Measurements from ENCODE around the gene UBE2J2.
A peak's percentile ranks its signal among the peaks of the same experiment; 100 is the strongest.
"Not testable (repeated sequence)": the region's sequence is repeated elsewhere in the genome, so short reads cannot be mapped to it uniquely, and the experiment has no call there.

Gene UBE2J2

DNA sequence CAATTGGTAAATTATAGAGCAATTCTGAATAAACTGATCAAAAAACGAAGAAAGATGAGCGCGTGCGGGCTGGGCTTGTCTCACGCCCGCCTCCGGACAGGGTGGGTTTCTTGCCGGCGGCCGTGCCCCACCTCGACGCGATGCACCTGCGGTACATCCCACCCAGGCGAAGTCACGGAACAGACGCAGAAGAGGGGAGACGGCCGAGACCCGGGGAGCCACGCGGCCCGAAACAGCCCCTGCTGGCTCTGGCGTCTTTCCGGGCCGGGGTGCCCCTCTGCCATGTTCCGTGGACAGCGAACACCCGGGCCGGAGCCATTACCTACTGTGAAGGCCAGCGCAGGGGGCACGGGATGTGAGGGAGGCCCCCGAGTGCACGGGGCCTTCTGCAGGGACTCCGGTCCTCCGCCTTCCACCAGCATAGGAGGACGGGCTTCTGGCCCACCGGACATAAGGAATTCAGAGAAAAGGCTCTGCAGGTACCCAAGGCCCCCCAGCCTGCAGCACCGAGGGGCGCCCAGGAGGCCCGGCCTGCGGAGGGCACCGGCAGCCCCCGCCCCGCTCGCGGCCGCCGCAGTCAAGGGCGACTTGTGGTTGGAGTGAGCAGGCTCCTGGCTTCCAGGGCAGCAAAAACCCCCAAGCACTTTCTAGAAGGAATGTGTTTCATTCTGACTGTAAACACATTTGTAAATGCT lies 19.5 kb downstream of the UBE2J2 start:
- no peak for DNase-seq

DNA sequence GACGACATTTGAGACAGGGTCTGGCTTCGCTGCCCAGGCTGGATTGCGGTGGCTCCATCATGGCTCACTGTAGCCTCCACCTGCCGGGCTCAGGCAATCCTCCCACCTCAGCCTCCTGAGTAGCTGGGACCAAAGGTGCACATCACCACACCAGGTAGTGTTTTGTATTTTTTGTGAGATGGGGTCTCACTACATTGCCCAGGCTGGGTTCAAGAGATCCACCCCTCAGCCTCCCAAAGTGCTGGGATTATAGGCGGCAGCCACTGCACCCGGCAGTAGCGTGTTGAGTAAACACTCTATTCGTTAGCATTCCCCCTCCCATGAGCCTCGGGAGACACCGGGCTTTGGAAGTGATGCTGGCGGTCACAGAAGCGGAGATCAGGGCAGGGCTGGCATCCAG lies 20.3 kb downstream of the UBE2J2 start:
- DNase-seq, result no peak

DNA sequence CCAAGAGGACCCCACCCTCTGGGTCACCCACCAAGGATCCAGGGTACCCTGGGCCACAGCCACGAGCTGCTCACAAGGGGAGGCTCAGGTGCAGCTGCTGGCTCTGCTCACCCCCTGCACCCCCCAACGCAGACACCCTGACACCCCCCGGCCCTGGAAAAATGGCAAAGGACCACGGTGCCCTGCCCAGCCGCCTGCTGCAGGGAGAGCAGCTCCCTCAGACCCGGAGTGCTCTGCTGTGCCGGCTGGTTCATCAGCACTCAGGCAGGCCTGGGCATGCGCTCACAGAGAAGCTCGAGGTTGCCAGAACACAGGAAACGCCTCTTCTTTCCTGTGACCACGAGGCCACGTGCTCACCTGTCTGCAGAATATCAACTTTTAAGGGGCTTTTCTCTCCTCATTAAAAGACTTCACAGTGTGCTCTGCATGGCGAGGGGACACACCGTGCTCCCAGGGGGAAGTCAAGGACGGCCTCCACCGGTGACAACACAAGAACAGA lies 22.8 kb downstream of the UBE2J2 start:
- DNase-seq, result peak; percentile 81

DNA sequence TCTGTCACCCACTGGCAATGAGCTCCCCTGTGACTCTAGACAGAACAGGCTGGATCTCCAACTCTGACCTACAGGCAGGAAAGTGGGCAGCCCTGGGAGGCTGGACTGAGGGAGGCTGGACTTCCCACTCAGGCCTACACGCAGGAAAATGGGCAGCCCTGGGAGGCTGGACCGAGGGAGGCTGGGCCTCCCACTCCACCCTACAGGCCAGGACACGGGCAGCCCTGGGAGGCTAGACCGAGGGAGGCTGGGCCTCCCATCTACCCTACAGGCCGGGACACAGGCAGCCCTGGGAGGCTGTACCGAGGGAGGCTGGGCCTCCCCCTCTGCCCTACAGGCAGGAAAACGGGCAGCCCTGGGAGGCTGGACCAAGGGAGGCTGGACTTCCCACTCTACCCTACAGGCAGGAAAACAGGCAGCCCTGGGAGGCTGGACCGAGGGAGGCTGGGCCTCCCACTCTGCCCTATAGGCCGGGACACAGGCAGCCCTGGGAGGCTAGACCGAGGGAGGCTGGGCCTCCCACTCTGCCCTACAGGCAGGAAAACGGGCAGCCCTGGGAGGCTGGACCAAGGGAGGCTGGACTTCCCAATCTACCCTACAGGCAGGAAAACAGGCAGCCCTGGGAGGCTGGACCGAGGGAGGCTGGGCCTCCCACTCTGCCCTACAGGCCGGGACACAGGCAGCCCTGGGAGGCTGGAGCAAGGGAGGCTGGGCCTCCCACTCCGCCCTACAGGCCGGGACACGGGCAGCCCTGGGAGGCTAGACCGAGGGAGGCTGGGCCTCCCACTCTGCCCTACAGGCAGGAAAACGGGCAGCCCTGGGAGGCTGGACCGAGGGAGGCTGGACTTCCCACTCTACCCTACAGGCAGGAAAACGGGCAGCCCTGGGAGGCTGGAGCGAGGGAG lies 25.4 kb downstream of the UBE2J2 start:
- not testable (repeated sequence) for DNase-seq

DNA sequence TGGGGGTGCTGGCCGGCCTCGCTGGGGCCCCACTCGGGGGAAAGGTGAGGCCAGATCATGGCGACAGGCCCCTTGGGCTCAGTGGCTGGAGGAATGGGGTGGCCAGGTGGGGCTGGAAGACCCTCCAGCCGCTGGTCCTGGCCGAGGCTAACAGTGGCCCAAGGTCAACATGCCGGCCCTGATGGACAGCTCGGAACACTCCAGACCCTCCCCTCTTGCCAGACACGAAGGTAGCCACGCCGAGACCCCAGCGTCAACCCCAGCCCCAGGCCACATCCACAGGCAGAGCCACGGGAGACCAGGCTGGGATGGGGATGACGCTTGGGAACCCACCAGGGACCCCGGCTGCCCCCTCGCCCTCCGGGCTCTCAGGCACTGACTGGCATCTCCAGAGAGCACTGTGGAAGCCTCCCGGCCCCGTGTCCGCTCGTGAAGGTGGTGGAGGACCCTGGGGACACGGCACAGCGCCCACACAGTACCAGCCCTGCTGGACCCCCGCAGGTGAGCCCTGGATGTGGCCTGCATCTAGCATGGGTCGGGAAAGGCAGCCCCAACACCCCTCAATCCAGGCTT lies 26.2 kb downstream of the UBE2J2 start:
- no peak for DNase-seq

DNA sequence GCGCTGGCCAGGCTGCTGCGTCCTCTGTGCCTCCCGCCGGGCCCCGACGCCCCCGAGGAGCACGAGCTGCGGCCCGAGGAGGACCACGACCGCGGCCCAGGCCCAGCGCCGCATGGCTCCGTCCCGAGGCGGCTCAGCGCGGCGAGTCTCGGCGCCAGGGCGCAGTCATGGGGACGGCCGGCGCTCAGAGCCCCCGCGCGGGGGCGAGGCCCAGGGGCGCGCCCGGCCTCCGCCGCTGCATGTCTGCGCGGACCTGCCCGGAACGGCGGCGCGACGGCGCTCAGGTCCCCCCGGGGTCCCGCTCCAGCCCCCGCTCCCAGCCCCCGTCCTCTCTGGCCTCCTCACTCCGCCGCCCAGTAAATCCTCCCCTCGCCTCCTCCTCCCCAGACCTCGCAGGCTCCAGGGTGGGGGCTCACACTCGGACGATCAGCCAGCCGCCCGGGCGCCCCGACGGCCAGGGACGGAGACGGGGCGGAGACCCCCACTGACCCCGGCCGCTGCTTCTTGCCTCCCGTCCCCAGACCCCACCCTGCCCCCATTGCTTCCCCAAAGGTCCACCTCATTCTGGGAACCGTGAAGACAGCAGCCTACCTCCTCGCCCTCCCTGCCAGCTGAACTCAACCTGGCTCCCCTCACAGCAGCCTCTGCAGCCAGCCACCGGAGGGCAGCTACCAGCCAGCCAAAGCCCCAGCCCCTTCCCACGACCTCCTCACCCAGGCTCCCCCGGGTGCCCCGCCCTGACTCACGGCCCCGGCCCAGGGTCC lies 26.9 kb downstream of the UBE2J2 start, which contains the start of gene C1QTNF12:
TSS of gene C1QTNF12 (minus strand) at position 146 of the 764 bp plus-strand sequence. CDS start at position 114, 32 bp downstream.
- DNase-seq, result no peak

DNA sequence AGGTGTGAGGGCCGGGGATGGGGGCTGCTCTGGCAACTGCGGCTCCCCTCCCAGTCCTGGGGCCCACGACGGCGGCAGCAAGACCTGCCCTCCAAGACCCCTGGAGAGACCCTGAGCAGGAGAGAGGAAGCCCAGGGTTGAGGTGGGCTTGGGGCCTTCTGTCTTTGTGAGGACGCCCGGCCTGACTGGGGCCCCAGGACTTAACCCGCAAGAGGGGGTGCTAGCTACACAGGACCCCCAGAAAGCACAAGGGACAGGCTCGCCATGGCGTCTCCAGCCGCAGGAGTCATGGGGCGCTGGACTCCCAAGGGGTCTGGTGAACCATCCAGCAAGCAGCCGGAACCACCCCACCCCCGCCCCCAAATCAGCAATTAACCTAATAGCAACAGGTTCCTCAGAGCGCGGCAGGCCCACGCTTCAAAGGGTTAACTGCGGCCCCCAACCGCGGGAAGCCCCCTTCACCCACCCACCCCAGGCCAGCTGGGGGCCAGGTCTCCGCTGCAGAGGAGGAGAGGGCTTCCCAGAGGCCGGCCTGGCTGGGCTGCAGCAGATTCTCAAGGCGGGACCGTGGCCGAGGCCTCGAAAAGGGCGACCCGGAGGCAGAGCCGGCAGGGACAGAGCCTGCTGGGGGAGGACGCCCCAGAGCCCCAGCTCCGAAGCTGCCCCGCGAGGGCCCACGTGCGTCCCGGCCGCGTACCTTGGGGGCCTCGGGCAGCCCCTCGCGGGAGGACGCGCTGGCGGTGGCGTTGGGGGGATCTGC lies 27.7 kb downstream of the UBE2J2 start:
- DNase-seq, result no peak

DNA sequence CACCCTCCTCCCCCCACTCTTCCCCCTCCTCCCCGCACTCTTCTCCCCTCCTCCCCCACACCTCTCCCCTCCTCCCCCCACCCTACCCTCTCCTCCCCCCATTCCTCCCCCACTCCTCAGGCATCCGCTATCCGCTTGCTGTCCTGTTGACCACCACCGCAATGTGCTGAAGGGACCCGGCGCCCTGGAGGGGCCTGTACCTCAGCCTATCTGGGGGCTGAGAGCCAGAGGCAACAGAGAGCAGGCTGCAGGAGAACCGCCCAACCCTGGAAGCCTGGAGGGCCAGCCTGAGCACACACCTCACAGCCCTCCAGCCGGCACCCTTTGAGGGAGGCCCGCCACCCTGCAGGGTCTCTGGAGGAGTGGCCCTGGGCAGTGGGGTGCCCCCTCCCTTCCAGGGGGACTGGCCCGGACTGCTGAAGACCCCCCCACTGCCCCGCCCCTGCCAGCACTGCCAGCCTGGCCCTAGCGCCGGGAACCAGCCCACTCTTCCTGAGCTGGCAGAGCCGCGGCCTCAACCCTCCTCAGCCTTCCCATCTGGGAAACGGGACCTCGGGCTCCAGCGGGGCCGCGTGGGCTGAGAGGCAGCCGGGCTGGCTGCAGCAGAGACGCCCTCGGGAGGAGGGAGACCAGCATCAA lies 28.4 kb downstream of the UBE2J2 start:
- DNase-seq, result no peak

DNA sequence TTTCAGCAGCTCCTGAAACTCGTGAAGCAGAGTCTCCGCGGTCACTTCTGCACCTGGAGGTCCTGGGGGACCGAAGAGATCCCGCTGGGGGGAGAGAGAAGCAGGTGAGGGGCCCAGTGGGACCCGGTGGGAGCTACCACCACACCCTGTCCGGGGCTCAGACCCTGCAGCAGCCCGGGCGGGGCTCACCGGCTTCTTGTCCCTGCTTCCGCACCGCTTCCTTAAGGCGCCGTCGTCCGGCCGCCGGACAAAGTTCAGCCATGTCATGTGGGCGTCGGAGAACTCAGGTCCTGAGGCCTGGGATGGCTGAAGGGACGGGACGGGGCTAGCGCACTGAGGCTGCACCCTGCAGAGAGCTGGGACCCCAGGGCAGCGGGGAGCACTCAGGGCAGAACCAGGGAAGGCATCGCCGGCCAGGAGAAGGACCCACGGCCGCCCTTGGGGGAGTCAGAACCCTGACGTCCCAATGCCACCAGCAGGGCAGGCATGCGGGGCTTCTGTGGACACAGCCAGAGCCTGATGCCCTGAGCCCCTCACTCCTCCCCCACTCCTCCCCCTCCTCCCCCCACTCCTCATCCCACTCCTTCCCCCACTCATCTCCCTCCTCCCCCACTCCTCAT lies 29.4 kb downstream of the UBE2J2 start:
- DNase-seq, result no peak

DNA sequence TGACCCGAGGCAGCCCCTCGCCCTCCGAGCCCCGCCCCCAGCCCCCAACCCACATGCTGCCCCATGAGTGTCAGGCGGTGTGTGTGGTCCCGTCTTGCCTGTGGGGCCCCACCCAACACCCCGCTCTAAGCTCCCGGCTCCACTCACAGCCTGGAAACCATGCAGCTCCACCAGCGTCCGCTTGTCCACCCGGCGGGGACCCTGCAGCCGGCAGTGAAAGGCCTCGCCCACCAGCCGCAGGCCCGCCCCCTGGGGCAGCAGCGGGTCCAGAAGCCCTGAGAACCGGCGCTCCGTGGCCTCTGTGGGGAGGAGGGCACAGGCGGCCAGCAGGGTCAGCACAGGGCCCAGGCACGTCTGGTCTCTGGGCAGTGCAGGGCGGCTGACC lies 29.9 kb downstream of the UBE2J2 start:
- DNase-seq, result no peak

DNA sequence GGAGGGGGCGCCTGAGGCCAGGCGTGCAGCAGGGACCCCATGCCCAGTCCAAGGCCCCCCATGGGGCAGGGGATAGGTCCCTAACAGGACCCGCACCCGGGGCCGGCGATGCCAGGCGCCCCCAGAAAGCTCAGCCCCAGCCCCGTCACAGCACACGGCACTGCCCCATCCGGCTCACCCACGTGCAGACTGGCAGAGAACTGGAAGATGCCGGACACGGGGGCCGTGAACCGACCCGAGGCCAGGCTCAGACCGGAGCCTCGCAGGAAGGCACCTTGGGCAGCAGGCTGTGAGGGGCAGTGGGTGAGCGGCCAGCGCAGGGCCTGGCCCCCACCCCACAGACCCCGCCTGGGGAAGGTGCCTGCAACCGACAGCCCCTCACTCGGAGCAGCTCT lies 30.4 kb downstream of the UBE2J2 start:
- DNase-seq, result no peak

DNA sequence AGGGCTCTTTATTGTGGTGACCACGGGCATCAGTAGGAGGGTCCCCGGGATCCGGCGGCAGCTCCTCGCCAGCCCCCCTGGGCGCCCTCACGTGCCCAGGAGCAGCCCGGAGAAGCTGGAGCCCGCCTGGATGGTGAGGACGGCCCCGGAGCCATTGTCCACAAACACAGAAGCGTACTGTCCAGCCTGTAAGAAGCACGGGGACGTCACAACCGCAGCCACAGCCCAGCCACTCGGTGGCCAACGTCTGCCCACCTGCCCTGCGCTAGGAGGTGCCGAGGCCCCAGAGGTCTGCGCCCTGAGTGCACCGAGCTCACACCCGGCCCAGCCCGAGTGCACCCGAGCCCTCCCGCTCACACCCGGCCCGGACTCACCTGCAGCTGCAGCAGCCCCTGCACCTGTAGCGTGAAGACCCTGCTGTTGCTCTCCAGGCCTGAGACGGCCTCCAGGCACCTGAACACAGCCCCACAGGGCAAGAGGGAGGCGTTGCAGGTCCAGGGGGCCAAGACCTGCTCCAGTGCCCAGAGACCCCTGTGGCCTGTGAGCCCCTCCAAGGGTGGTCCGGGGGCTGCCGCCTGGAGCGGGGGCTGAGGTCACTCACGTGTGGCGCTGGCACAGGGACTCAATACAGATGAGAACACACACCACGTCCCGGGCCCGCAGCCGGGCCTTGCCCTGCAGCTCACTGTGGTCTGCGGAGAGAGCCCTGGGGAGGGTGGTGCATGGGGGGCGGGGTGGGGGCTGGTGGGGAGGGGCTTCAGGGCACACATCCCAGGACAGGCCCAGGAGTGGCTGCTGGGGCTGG lies 31.0 kb downstream of the UBE2J2 start:
- DNase-seq, result no peak

DNA sequence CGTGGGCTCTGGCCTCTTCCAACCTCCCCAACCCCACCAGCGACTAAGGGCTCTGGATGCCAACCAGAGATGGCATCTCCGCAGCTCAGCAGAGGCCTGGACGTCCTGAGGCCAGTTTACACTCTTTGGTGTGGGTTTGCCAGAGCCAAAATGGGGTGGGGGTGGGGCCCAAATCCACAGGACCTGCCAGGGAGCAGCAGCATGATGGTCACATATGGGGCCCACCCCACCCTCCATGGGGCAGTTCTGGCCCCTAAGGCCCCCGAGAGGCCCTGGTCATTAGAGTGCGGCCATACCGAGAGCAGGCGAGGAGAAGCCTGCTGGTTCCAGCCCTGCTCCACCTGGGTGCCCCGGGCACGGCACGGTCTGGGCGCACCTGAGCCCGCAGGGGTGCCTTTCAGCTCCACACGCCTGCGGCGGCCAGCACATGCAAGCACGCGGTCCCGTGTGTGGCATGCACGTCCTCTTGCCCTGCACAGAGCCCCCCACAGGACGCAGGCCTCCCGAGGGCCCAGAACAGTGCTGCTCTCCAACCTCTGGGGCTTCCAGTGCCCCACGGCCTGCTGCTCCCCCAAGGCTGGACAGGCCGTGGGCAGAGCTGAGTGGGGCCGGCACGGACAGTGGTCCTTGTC lies 31.9 kb downstream of the UBE2J2 start:
- DNase-seq, result no peak

DNA sequence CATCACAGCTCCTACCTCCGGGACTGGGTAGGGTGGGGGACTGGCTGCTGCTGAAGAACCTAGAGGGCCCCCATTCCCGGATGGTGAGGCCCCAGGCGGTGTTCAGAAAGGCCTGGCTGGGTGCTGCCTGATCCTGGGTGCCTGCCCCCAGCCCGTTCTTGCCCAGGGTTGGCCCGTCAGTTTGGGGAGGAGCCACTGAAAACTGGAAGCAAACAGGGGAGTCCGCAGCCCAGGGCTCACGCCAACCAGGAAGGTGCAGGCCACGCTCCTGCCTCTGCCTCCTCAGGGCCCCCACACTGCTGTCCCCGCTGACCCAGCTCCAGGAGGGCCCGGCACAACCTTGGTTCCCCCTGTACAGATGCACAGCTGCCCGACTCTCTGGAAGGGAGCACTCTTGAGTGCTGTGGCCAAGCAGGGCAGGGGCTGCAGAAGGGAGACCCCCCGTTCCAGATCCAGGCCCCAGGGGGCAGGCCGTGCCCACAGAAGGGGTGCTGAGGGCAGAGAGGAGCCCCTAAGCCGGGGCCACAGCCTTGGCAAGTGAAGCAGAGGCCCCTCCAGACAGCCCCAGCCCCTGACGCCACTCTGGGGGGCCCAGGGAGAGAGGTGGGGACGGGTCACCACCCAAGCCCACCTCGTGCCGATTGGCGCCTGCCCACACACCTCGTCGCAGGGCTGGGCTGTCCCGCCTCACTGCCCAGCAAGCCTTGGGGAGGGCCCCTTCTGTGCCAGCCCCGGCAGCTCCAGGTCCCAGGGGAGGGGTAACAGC lies 32.6 kb downstream of the UBE2J2 start:
- no peak for DNase-seq

DNA sequence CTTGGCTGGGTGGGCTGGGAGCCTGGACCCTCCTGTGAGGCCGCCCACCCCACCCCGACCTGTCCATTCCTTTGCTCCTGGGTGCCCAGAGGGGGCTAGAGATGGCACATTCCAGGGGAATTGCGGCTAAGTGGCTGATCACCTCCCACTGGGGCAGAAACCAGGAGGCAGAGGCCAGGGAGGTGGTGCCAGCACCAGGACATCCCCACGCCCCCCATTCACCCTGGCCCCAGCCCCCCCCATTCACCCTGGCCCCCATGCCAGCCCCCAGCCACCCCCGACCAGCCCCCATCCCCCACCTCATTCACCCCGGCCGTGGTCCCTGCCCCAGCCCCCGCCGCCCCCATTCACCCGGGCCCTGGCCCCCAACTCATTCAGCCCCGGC lies 33.3 kb downstream of the UBE2J2 start:
- DNase-seq, result no peak

DNA sequence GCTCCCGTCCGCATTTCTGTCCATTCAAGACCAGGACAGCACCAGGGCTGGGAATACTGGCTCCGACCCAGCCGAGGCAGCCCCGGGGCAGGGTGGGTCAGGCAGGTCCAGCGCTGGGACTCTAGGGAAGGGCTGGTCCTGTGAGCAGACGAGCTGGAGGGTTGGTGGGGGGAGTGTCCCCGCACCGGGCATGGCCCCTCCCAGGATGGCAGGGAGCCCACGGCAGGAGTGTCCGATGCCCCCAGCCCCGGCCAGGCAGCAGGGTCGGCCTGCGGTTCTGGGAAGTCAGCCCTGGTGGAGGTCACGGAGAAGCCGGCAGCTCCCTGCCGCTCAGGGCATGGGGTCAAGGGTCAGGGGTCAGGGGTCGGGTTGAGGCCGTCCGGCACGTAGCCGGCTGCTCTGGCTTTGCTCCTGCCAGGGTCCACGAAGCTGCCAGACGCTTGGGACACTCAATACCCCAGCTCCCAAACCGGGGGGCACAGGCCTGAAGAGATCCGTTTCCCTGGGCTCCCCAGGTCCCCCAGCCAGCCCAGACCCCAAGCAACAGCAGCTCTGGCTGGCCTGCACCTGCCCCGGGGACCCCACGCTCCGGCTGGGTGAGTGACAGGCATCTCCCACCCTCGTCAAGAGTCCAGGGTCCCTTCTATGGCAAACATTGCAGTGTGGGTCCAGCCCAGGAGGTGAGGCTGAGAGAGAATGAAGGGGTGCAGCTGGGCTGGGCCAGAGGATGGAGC lies 33.9 kb downstream of the UBE2J2 start:
- DNase-seq, result no peak

DNA sequence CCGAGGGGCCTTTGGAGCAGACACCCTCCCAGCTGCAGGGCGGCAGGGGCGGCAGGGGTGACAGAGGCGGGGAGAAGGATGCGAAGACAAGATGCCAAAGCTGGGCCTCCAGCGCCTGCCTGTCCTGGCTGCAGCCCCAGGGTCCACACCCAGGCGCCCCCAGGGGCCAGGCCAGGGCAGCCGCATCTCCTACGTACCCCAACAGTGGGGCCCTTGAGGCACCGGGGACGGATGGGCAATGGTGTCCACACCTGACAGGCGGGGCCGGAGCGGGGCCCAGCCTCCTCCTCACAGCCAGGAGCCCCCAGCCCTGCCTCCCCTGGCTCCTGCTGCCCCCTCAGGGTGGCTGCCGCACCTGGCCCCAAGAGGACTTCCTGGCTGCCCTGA lies 34.4 kb downstream of the UBE2J2 start:
- DNase-seq, result no peak

DNA sequence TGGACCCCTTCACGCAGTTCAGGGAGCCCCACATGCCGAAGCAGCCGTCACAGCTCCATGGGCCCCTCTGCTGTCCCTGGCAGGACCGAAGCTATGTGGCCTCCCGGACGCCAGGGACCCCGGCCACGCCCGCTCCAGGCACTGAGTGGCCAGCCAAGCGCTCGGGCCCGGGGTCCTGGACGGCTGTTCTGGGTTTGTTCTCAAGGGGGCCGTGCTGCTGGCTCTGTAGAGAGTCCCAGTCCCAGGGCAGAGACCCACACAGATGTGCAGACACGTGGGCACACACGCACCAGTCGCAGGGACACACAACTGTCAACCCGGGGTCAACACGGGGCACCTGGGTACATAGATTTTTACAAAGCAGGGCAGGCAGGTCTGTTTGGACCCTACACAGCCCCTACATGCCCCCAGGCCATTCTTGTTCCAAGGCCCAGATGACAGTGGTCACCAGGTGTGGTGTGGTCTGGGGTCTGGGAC lies 34.9 kb downstream of the UBE2J2 start:
- no peak for DNase-seq

Data from NCI-H1105 (cell line).